Hepatocyte (in vitro differentiated cells): ENCODE measurements around the gene FCRL1. TPM values are rescaled to one million over a fixed set of nuclear protein-coding genes. Genes with fewer than 3 reads are reported as not detected.

Source experiments
- DNase-seq: peaks from one replicate; pipeline ENCODE4 v3.0.0-alpha.2; 2016; ENCODE audit warnings: low spot score
- H2AFZ ChIP-seq: fragments of 200-600 bp; sonication (generic); 2 replicates; pipeline ENCODE4 v1.6.0; 2016; ENCODE audit warnings: antibody characterized with exemption, mild to moderate bottlenecking
- H3K27ac ChIP-seq: fragments of 200-600 bp; sonication (generic); 2 replicates; pipeline ENCODE4 v1.5.1; 2016; ENCODE audit warnings: mild to moderate bottlenecking
- H3K27me3 ChIP-seq: fragments of 200-600 bp; sonication (generic); 2 replicates; pipeline ENCODE4 v1.6.1; 2016
- H3K36me3 ChIP-seq: fragments of 200-600 bp; sonication (generic); replicated peaks from 2 replicates; pipeline ENCODE4 v1.5.1; 2016; ENCODE audit warnings: low read depth; ENCODE audit not compliant: insufficient read depth
- H3K4me1 ChIP-seq: fragments of 200-600 bp; sonication (generic); 2 replicates; pipeline ENCODE4 v1.5.1; 2016; ENCODE audit warnings: mild to moderate bottlenecking, moderate library complexity; ENCODE audit not compliant: insufficient read depth
- H3K4me2 ChIP-seq: fragments of 200-600 bp; sonication (generic); 2 replicates; pipeline ENCODE4 v1.6.0; 2016
- H3K4me3 ChIP-seq: fragments of 200-600 bp; sonication (generic); 2 replicates; pipeline ENCODE4 v1.5.1; 2016; ENCODE audit warnings: mild to moderate bottlenecking
- H3K79me2 ChIP-seq: fragments of 200-600 bp; sonication (generic); 2 replicates; pipeline ENCODE4 v1.6.0; 2017; ENCODE audit warnings: mild to moderate bottlenecking
- H3K9me2 ChIP-seq: fragments of 200-600 bp; sonication (generic); replicated peaks from 2 replicates; pipeline ENCODE4 v1.6.0; 2017; ENCODE audit warnings: mild to moderate bottlenecking; ENCODE audit not compliant: insufficient read depth
- H3K9me3 ChIP-seq: fragments of 200-600 bp; sonication (generic); 2 replicates; pipeline ENCODE4 v1.5.1; 2016; ENCODE audit warnings: low read depth, mild to moderate bottlenecking
- H4K20me1 ChIP-seq: fragments of 200-600 bp; sonication (generic); 2 replicates; pipeline ENCODE4 v1.6.0; 2016; ENCODE audit warnings: mild to moderate bottlenecking; ENCODE audit not compliant: insufficient read depth, poor library complexity, severe bottlenecking
- CTCF ChIP-seq: fragments of 200-600 bp; sonication (generic); IDR thresholded peaks from 2 replicates; pipeline ENCODE4 v1.5.1; 2016; ENCODE audit warnings: antibody characterized with exemption, mild to moderate bottlenecking; ENCODE audit not compliant: poor library complexity
- EZH2 ChIP-seq: fragments of 200-600 bp; sonication (generic); IDR thresholded peaks from 2 replicates; pipeline ENCODE4 v1.6.1; 2016; ENCODE audit warnings: antibody characterized with exemption, mild to moderate bottlenecking, borderline replicate concordance
- EZH2phosphoT487 ChIP-seq: fragments of 200-600 bp; sonication (generic); IDR thresholded peaks from one replicate; pipeline ENCODE4 v1.6.1; 2018; ENCODE audit warnings: antibody characterized with exemption, mild to moderate bottlenecking, low read depth, moderate library complexity; ENCODE audit not compliant: unreplicated experiment, severe bottlenecking
- WGBS: methylation state at CpG from one replicate; pipeline ENCODE4 v1.1.6; 2016; ENCODE audit warnings: low lambda C conversion rate; ENCODE audit errors: missing lambda C conversion rate; 5-methylcytosine and 5-hydroxymethylcytosine counted together
- polyA plus RNA-seq: library from polyadenylated mRNA; unstranded; fragments of >200 nt; fragmentation: Nextera tagmentation; extraction: Ambion mirVana; gene quantifications from 2 replicates; pipeline ENCODE4 v1.2.1, GENCODE V29; 2016
- total RNA-seq: library from RNA; depleted of rRNA; stranded (reverse); fragments of >200 nt; gene quantifications from 2 replicates; pipeline ENCODE4 v1.2.3, GENCODE V29; 2014

Gene FCRL1
- total and polyA plus RNA-seq, 2 experiments from 2014 or later = not detected

GRCh38 chr1:157799996-157800395, 19.9 kb downstream of the FCRL1 start:
- no peak overlapping the region for H2AFZ ChIP-seq
- no peaks in the 10 kb centered on the region for H3K79me2 ChIP-seq
- H3K36me3 ChIP-seq = no peaks in the 10 kb centered on the region
- WGBS = 84% methylated on average over 1 of the region's 1 CpG
- no peaks in the 10 kb centered on the region for H4K20me1 ChIP-seq
- no peaks in the 10 kb centered on the region for H3K9me2 ChIP-seq
- no peaks in the 10 kb centered on the region for H3K9me3 ChIP-seq
- H3K27ac ChIP-seq = no peak overlapping the region
- no peak overlapping the region for H3K4me2 ChIP-seq
- H3K4me3 ChIP-seq = no peak overlapping the region
- no peak for TF ChIP-seq EZH2
- TF ChIP-seq CTCF = no peak
- TF ChIP-seq EZH2phosphoT487 = no peak
- H3K27me3 ChIP-seq = no peaks in the 10 kb centered on the region
- no peaks in the 10 kb centered on the region for H3K4me1 ChIP-seq
- no peak for DNase-seq

GRCh38 chr1:157798211-157798610, 21.7 kb downstream of the FCRL1 start:
- DNase-seq = no peak
- H3K4me1 ChIP-seq = no peaks in the 10 kb centered on the region
- no peak overlapping the region for H3K27ac ChIP-seq
- no peaks in the 10 kb centered on the region for H4K20me1 ChIP-seq
- no peaks in the 10 kb centered on the region for H3K36me3 ChIP-seq
- H3K4me3 ChIP-seq = no peak overlapping the region
- H3K79me2 ChIP-seq = no peaks in the 10 kb centered on the region
- H2AFZ ChIP-seq = no peak overlapping the region
- no peaks in the 10 kb centered on the region for H3K9me3 ChIP-seq
- no peak overlapping the region for H3K4me2 ChIP-seq
- WGBS = 91% methylated on average over 5 of the region's 5 CpGs
- H3K9me2 ChIP-seq = no peaks in the 10 kb centered on the region
- no peaks in the 10 kb centered on the region for H3K27me3 ChIP-seq
- TF ChIP-seq CTCF (no peak), EZH2 (no peak), EZH2phosphoT487 (no peak)

- Histone ChIP-seq H3K4me3 (no peak overlapping the region), H3K4me1 (no peaks in the 10 kb centered on the region), H3K9me3 (no peaks in the 10 kb centered on the region), H3K27ac (no peak overlapping the region), H2AFZ (no peak overlapping the region), H3K36me3 (no peaks in the 10 kb centered on the region), H3K79me2 (no peaks in the 10 kb centered on the region), H4K20me1 (no peaks in the 10 kb centered on the region), H3K4me2 (no peak overlapping the region), H3K9me2 (no peaks in the 10 kb centered on the region), H3K27me3 (no peaks in the 10 kb centered on the region)
- DNase-seq = no peak
- WGBS = 40% methylated on average over 1 of the region's 1 CpG
- TF ChIP-seq EZH2 (no peak), EZH2phosphoT487 (no peak), CTCF (no peak)
Measured at GRCh38 chr1:157785248-157785647, 34.7 kb downstream of the FCRL1 start.

- Histone ChIP-seq H3K9me2 (no peaks in the 10 kb centered on the region), H3K4me2 (no peak overlapping the region), H3K27ac (no peak overlapping the region), H3K27me3 (no peaks in the 10 kb centered on the region), H2AFZ (no peak overlapping the region), H3K36me3 (no peaks in the 10 kb centered on the region), H3K79me2 (no peaks in the 10 kb centered on the region), H3K9me3 (no peaks in the 10 kb centered on the region), H4K20me1 (no peaks in the 10 kb centered on the region), H3K4me3 (no peak overlapping the region), H3K4me1 (no peaks in the 10 kb centered on the region)
- no peak for DNase-seq
- TF ChIP-seq EZH2 (no peak), EZH2phosphoT487 (no peak), CTCF (no peak)
- WGBS = 81% methylated on average over 3 of the region's 3 CpGs
Measured at GRCh38 chr1:157784801-157785200, 35.1 kb downstream of the FCRL1 start.
